ENCODE results near the gene ATOH7. TPM values are rescaled to one million over a fixed set of nuclear protein-coding genes. Genes with fewer than 3 reads are reported as not detected.
A peak's percentile ranks its signal among the peaks of the same experiment; 100 is the strongest.
"Not testable (repeated sequence)": the region's sequence is repeated elsewhere in the genome, so short reads cannot be mapped to it uniquely, and the experiment has no call there.

Gene ATOH7
- 0.07 TPM in 1 of 2 replicates, not detected in the other for total RNA-seq (2014; rRNA removed; shearing (Covaris generic))

GRCh38 chr10:68231817-68232251, at the start of gene ATOH7:
TSS of gene ATOH7 (minus strand) at chr10:68232113. CDS start at chr10:68231677, 436 bp downstream.
- no peak for DNase-seq (ENCODE audit: low read depth)

- DNase-seq (ENCODE audit: low read depth), result no peak
Observed at GRCh38 chr10:68280758-68281157, 48.8 kb upstream of the ATOH7 start.

- not testable (repeated sequence) for DNase-seq (ENCODE audit: low read depth)
Observed at GRCh38 chr10:68278906-68279753, 47.2 kb upstream of the ATOH7 start.

- DNase-seq (ENCODE audit: low read depth), result not testable (repeated sequence)
Observed at GRCh38 chr10:68277814-68278213, 45.9 kb upstream of the ATOH7 start.

- DNase-seq (ENCODE audit: low read depth), result no peak
Observed at GRCh38 chr10:68276224-68276623, 44.3 kb upstream of the ATOH7 start.

- DNase-seq (ENCODE audit: low read depth), result no peak
Observed at GRCh38 chr10:68275600-68276126, 43.8 kb upstream of the ATOH7 start.

GRCh38 chr10:68272833-68273232, 40.9 kb upstream of the ATOH7 start:
- DNase-seq (ENCODE audit: low read depth), result no peak

GRCh38 chr10:68271196-68271882, 39.4 kb upstream of the ATOH7 start:
- peak; percentile 23 for DNase-seq (ENCODE audit: low read depth)

GRCh38 chr10:68269562-68270290, 37.8 kb upstream of the ATOH7 start:
- no peak for DNase-seq (ENCODE audit: low read depth)

GRCh38 chr10:68261132-68261856, 29.4 kb upstream of the ATOH7 start:
- DNase-seq (ENCODE audit: low read depth), result no peak

GRCh38 chr10:68253346-68253745, 21.4 kb upstream of the ATOH7 start:
- no peak for DNase-seq (ENCODE audit: low read depth)

- DNase-seq (ENCODE audit: low read depth), result no peak
Observed at GRCh38 chr10:68251625-68252495, 19.9 kb upstream of the ATOH7 start.

GRCh38 chr10:68251151-68251550, 19.2 kb upstream of the ATOH7 start:
- no peak for DNase-seq (ENCODE audit: low read depth)

- DNase-seq (ENCODE audit: low read depth), result no peak
Observed at GRCh38 chr10:68249297-68249696, 17.4 kb upstream of the ATOH7 start.

GRCh38 chr10:68247931-68248330, 16.0 kb upstream of the ATOH7 start:
- no peak for DNase-seq (ENCODE audit: low read depth)

- not testable (repeated sequence) for DNase-seq (ENCODE audit: low read depth)
Observed at GRCh38 chr10:68246397-68246796, 14.5 kb upstream of the ATOH7 start.

GRCh38 chr10:68242051-68242450, 10.1 kb upstream of the ATOH7 start:
- DNase-seq (ENCODE audit: low read depth), result peak; percentile 58

- peak; percentile 69 for DNase-seq (ENCODE audit: low read depth)
Observed at GRCh38 chr10:68239596-68240150, 7.8 kb upstream of the ATOH7 start.

- no peak for DNase-seq (ENCODE audit: low read depth)
Observed at GRCh38 chr10:68239069-68239468, 7.2 kb upstream of the ATOH7 start.

GRCh38 chr10:68238371-68238770, 6.5 kb upstream of the ATOH7 start:
- no peak for DNase-seq (ENCODE audit: low read depth)
